ENCODE measurements around the gene LMX1A.

The LMX1A gene

GRCh38 chr1:165317612-165318011 is 38.9 kb downstream of the LMX1A start:
- DNase-seq = no peak

DNA sequence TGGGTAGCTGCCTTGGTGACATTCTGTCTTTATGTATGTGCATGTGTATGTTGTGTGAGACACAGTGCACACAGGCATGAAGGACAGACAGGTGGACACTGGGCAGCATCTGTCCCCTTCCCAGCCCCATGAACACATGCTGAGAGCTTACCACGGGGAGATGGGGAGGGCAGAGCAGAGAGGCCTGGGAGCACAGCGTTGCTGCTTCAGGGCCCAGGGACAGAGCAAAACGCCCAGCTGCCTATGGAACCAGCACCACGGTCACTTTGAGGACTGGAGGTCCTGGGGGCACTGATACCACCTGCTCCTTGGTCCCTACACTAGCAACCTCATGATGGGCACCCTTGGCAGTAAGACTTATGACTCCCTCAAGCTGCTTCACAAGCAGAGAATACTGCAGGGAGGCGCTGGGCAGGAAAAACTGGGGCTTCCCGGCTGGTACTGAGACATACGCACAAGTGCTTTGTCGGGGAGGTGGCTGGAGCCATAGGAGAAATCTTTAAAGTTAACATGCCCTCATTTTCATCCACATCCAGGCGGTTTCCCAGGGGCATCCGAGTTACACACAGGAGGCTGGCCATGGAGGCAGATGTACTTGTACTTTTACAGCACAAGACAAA is 40.3 kb downstream of the LMX1A start:
- DNase-seq = no peak

DNA sequence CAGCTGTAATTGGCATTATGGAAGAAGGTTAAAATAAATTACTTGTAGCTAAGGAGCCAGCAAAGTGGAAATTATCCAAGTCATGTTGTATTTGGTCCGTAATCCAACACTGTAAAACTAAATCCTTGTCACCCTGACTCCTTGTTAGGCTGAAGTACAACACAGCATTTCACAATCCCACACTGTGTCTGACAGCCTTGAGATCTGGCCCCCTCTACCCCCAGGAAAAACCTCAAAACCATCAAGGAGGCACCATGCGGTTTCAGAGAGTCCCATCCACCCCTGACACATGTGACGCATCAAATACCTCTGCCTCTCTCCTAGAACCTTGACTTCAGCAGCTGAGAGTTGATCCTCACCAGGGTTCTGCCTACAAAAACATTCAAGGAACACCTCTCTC is 41.0 kb downstream of the LMX1A start:
- no peak for DNase-seq

DNA sequence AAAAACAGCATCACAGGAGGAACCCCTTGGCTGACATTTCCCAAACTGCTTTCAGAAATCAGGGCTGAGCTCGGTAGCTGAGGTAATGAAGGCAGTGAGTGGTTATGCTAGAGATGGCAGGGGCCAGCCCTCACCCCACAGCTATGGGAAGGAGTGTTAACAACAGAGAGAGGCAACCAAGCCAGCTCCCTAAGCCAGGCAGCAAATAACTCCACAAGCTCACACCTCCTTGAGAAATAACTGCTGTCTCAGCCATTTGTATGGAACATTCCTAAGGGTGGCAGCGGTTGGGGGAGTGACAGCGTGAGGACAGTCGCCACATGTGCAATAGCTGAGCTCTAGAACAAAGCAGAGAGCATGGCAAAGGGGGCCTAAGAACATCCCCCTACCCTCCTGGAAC is 42.6 kb downstream of the LMX1A start:
- DNase-seq = no peak

DNA sequence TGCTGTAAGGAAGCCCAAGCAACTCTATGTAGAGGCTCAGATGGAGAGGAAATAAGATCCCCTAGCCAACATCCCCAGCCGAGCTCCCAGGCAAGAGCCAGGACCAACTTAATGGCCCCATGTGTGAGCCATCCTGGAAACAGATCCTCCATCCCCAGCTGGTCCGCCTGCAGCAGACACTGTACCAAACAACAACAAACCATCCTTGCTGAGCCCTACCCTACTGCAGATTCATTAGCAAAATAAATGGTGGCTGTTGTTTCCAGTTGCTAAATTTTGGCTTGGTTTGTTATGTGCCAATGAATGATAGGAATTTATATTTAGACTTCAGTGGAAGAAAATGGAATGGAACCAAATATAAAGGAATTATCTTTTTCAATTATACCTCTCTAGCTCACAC is 43.9 kb downstream of the LMX1A start:
- DNase-seq = no peak

- no peak for DNase-seq
Measured at GRCh38 chr1:165306543-165307434, 49.7 kb downstream of the LMX1A start.

DNA sequence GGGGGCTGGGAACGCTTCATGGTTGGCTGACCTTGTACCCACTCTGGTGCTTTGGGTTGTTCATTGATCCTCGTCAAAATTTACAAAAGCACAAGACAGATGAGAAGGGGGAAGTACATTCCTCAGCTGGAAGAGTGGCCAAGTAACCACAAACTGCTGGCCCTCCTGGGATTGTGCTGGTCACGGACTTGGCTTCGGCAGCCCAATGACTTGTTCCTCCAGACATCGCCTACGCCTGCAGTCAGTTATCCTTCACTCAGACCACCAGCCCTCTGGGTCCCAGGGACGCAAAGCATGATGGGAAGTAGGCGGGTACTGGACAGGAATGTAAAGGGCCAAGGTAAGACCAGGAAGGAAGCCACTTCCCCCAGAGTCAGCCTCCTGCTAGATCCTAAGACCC is 53.1 kb downstream of the LMX1A start:
- no peak for DNase-seq

- DNase-seq = no peak
Measured at GRCh38 chr1:165300400-165300903, 56.1 kb downstream of the LMX1A start.

DNA sequence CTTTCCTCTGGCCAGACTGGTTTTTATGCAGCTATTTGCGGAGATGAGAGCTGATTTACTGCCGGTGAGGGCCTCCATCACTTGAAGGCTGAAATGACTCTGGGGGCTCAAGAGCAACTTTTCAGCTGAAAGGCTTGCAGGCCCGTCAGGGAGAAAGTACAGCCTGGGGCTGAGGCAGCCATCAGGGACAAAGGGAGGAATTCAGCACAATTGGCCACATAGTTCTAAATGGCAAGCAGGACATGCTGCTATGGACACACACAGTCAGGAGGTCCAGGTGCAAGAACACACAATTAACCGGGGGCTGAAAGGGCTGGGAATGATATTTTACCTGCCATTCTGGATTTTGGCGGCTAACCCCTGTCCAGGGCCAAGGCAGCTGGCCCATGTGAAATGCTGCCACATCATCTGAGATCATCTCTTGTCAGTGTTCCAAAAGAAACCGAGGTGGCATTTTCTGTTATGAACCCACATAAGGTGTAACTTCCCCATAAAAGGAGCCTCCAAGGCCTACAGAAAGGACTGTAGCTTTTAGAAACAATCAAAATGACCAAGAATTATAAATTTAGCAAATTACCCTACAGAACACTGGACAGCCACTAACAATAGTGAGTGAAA is 58.2 kb downstream of the LMX1A start:
- no peak for DNase-seq

DNA sequence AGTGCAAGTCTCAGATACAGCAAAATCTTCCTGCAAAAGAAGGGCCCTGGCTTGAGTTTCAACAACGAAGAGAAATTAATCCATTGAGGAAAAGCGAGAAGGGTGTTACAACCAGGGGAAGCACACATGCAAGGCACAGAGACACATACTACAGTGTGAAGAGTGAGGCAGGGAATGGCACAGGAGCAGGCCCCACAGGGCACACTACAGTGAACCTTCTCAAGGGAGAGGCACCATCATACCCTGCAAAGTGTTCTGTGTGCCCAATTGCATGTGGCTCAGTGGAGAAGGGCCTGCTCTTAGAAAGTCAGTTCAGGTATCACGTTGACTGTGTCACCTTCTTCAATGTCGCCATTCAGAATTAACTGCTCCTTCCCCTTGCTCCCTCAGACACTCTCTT is 60.3 kb downstream of the LMX1A start:
- DNase-seq = no peak

- DNase-seq = no peak
Measured at GRCh38 chr1:165290148-165290547, 66.4 kb downstream of the LMX1A start.

DNA sequence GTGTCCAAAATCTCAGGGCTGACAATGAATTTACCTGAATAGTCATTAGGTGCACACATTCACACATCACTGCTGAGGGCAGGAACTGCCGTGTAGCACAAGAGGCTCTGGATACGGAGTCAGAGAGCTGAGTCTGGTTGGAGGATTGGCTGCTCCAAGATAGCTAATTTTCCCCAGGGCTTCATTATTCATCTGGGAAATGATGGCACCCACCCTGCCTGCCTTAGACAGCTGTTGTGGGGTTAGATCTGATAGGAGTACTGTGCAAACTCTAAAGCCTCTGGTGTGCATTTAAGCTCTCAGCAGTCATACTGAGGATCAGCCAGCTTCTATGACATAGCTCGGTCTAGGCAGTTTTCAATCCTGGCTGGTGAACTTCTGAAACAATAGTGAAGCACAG is 67.0 kb downstream of the LMX1A start:
- DNase-seq = no peak

GRCh38 chr1:165288350-165289120 is 68.0 kb downstream of the LMX1A start:
- DNase-seq = no peak

GRCh38 chr1:165287781-165288180 is 68.7 kb downstream of the LMX1A start:
- no peak for DNase-seq

DNA sequence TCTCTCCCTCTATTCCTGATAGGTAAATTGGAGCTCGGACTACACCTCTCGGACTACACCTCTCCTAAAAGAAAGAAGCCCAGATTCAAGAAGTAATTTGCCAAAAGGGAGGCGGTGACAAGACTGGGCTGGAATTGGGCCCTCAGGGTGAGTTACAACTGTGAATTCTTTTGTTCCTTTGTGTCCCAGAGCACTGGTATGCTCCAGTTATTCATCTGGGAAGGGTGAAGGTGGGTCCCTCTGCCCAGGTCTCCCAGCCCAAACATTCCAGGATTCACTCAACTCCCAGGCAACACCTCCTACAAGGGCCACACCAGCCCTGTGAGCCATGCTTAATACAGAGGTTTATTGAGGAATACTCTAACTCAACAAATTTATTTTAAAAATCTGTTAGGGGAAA is 69.2 kb downstream of the LMX1A start:
- DNase-seq = no peak

DNA sequence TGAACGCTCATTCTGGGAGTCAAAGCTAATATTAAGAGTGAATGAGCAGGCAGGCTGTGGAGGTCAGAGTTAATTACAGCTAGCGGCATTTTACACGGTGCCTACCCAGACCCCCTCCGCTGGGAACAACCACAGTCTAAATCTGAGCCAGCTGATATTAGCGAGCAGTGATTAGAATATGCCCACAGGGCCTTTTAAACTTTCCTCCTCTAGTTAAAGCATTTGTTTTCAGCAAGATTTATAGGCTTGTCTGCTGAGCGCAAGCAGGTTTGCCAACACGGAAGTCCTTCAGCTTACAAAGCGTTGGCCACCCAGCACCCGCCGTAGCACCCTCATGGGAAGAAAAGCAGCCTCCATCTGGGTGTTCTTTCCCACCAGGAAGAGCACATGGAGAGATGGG is 72.1 kb downstream of the LMX1A start:
- DNase-seq = no peak

GRCh38 chr1:165281207-165281901 is 75.2 kb downstream of the LMX1A start:
- DNase-seq = no peak

GRCh38 chr1:165279882-165280281 is 76.6 kb downstream of the LMX1A start:
- no peak for DNase-seq

GRCh38 chr1:165276314-165276713 is 80.2 kb downstream of the LMX1A start:
- DNase-seq = no peak

DNA sequence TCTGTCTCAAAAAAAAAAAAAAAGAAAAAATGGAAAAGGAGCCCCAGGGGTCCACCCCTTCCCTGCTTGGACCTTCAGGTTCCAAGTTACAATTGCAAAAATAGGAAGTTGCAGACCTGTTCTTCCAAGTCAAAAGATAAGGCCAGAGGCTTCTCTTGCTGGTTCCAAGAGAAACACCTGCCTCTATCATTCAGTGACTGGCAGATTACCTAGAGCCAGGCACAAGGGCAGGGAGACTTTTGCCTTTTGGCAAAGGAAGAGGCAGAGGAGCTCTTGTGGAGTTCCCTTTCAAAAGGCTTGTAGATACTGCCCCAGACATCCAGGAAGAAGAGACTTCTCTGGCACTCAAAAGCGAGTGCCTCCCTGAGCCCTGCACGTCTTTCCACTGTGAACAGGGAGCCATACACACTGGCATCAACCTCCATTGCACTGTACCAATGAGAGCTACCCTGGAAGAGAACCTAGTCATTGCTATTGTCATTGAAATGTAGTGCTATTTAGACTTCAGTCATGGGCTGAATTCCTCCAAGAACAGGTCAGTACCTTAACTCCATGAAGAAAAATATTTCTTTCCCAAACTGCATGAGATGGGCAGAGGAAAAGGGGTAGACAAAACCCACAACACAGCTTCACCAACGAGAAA is 91.2 kb downstream of the LMX1A start:
- no peak for DNase-seq

DNA sequence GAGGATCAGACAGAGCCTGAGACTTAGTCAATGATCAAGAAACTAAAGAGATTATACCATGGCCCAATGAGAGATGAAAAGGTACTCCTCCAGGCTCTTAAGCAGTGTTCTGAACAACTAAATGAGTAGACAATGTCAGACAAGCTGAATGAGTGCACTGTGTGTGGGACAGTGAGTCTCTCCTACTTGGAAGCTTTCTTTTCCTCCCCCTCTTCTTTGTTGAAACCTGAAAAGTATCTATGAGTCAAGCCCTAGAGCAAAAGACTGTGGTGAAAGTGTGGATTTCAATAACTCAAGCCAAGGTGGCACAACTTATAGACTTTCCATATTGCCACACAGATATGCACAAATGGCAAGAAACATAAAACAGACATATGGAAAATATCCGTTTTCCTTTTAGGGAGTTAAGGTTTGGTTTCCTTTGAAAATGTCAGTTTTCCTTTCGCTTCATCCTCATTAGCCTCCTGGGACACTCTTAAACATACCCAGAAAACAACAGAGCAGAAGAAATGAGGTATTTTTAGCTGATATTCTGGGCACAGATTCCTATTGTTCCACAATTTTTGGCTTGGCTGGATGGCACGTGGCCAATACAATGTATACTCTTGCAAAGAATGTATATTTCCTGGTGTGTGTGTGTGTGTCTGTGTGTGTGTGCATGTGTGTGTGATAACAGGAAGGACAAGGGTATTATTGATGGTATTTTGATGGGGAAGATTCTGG is 96.6 kb downstream of the LMX1A start:
- no peak for DNase-seq
